ENCODE data around the gene FIGN.

DNA sequence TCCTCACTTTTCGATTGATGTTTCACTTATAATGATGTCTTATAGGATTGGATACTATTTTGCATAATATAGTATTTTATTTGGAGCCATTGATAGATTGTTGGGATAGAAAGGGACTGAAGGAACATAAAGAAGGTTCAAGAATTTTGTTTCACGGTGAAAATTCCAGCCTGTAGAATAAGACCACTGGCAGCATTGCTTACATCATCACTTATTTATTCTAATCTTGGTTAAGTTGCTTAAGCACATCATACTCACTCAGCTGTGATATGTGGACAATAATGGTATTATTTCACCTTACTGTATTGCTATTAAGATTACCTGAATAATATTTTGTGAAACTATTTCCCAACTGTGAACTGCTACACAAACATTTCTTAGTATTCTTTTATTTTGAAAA is 118.3 kb downstream of the FIGN start:
- TF ChIP-seq EZH2 (IDR thresholded peaks at IDR 0.05; ENCODE audit: insufficient read depth, poor library complexity, severe bottlenecking) (no peak), EZH2phosphoT487 (IDR thresholded peaks at IDR 0.05; ENCODE audit: insufficient read depth, low read depth) (no peak)
